PFSK-1 (cell line): Measurements from ENCODE around the gene NOL9.

Experiments
- FOXP2 ChIP-seq: optimal IDR thresholded peaks from 2 replicates; pipeline ENCODE3; 2011; ENCODE audit warnings: borderline replicate concordance, control low read depth, inconsistent platforms; ENCODE audit not compliant: insufficient read depth; ENCODE audit errors: extremely low read length, extremely low read depth
- POLR2AphosphoS5 ChIP-seq: IDR thresholded peaks from 2 replicates; pipeline ENCODE4 v1.6.1; 2012; ENCODE audit warnings: low read depth, mild to moderate bottlenecking, control low read depth, low read length, moderate library complexity
- REST ChIP-seq, 2 experiments: IDR thresholded peaks; 2 replicates each; pipeline versions ENCODE4 v1.6.1 to v1.8.0; 2011 to 2012; ENCODE audit warnings: low read depth in 2 of 2, low read length in 2 of 2, control low read depth in 1 of 2, inconsistent platforms in 1 of 2, mild to moderate bottlenecking in 1 of 2, moderate library complexity in 1 of 2; ENCODE audit not compliant: insufficient read depth in 1 of 2
- TAF1 ChIP-seq: IDR thresholded peaks from 2 replicates; pipeline ENCODE4 v1.6.1; 2012; ENCODE audit warnings: low read length, control low read depth, borderline replicate concordance; ENCODE audit not compliant: insufficient read depth

GRCh38 chr1:6484826-6485167 lies 69.5 kb downstream of the NOL9 start:
- TF ChIP-seq POLR2AphosphoS5 (no peak), REST (IDR thresholded peaks at IDR 0.05; ENCODE audit: insufficient read depth in 1 of 2, low read depth in 2 of 2, low read length in 2 of 2) (no peak), FOXP2 (no peak), TAF1 (no peak)
